Stimulated activated CD4-positive, alpha-beta T cell treated with anti-CD3 and anti-CD28 coated beads, Interleukin-4, amount 100 ng/mL, for 1 hour (primary cell): ENCODE results near the gene KRT78.
"Not testable (repeated sequence)": the region's sequence is repeated elsewhere in the genome, so short reads cannot be mapped to it uniquely, and the experiment has no call there.

Source experiments
- DNase-seq: peaks from one replicate; pipeline ENCODE4 v3.0.0-alpha.2; 2020

Gene KRT78

DNA sequence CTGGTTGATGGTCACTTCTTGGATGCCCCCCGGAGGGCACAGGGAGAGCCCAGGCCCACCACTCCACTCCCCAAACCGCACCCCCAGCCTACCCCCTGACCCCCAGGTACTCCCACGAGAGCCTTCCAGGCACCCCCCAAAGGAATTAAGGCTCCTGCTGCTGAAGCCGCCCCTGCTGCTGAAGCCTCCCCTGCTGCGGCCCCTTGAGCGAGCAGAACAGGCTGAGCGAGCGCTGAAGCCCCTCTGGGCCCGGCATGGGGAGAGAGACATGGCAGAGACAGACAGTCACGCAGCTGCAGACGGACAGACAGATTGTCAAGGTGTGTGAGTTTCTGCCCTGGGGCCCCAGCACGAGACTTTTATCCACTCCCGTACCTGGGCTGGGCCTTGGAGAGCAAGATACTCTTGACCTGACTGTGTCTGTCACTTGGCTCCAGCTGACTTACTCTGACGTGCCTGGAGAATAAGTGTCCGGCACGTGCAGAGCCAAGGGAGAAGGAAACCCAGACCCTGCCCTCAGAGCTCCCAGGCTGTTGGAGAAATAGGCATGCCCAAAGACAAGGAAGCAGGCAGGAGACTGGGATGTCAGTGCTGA is at the start of gene KRT78:
TSS of gene KRT78 (minus strand) at position 334 of the 595 bp plus-strand sequence. CDS start at position 270, 64 bp downstream.
- no peak for DNase-seq

GRCh38 chr12:52896190-52897100 is 47.7 kb upstream of the KRT78 start:
- DNase-seq, result no peak

GRCh38 chr12:52895726-52896189 is 47.0 kb upstream of the KRT78 start:
- DNase-seq, result no peak

- DNase-seq, result no peak
These were observed 44.2 kb upstream of the KRT78 start for GRCh38 chr12:52892974-52893373.

DNA sequence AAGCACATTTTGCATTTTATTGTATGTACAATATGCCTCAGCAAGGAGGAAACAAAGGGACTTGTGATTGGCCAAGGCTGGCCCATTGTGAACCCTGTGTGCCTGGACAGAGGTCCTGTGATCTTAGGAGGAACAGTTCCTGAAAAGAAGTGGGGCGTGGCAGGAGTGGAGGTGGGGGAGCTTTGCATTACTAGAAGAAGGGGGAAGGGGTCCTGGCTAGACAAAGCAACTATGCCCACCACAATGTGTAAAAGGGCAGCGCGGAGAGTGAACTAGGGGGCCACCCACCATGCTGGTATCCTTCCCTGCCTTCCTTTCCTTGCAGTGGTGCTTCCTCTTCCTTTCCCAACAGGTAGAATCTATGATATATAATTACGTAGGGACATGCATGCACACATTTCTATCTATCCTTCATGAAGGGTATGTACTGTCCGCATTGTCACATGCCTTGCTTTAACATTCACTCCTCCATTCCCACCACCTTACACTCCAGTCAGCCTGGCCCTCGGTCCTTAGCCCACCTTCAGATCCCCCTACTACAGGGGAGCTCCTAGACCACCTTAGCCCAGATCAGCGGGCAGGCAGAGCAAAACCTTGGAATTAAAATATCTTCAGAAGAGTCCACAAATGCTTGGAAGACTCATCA is 43.5 kb upstream of the KRT78 start:
- no peak for DNase-seq

GRCh38 chr12:52891044-52891443 is 42.2 kb upstream of the KRT78 start:
- DNase-seq, result no peak

DNA sequence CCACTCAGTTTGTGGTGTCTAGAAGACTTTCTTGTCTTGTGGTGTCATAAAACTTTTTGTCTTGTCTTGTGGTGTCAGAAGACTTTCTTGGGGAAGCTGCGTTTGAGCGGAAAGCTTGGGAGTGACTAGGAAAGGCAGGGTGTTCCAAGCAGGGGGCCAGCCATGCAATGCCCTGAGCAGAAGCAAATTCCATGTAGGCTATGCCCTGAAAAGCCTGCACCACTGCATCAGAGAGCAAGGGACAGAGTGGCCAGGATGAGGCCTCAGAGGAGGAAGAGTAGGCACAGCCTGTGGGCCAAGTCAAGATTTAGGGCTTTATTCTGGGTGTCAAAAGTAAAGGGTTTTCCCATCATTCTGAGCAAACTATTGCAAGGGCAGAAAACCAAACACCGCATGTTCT is 41.6 kb upstream of the KRT78 start:
- no peak for DNase-seq

- peak; percentile 82 for DNase-seq
These were observed 35.9 kb upstream of the KRT78 start for GRCh38 chr12:52884526-52885293.

- not testable (repeated sequence) for DNase-seq
These were observed 31.7 kb upstream of the KRT78 start for GRCh38 chr12:52880499-52880898.

DNA sequence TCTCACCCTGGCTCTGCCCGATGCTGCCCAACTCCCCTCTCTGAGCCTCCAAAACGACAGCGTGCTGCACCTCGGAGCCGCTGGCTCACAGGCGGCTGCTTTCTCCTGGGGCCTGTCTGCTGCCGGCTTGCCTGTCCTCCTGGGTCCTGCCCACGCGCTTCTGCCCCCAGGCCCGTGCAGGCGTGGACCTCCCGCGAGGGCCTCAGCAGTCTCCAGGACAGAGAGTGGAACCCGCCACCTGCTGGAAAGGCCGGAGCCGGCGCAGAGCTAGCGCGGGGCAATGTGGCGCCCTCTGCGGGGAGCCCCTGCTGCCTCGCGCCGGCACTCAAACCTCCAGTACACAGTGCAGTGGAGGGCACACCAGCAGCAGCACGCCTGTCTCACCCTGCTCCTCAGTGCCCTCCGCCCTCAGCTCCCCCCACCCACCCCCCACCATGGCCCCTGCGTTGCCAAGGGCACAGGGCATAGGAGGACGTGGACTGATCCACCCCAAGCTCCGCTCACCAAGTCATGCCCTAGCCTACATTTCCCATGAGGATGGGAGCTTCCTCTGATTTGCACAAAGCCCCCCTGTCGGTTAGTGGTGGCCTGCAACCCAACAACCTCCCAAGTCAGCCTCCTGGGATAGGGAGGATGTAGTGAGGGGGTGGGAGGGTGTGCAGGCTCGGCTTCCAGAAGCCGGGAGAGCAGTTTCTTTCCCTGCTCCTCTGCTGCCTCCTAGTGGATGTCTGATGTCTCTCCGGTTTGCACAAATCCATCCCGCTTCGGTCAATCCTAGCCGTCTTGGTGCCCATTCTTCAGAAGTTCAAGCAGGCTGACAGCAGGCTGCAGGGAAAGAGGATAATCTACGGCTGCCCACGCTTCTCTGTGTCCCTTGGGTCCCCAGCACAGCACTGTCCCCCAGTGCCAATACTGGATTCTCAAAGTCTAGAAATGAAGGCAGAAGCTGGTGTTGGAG is 30.9 kb upstream of the KRT78 start:
- peak; percentile 74 for DNase-seq

DNA sequence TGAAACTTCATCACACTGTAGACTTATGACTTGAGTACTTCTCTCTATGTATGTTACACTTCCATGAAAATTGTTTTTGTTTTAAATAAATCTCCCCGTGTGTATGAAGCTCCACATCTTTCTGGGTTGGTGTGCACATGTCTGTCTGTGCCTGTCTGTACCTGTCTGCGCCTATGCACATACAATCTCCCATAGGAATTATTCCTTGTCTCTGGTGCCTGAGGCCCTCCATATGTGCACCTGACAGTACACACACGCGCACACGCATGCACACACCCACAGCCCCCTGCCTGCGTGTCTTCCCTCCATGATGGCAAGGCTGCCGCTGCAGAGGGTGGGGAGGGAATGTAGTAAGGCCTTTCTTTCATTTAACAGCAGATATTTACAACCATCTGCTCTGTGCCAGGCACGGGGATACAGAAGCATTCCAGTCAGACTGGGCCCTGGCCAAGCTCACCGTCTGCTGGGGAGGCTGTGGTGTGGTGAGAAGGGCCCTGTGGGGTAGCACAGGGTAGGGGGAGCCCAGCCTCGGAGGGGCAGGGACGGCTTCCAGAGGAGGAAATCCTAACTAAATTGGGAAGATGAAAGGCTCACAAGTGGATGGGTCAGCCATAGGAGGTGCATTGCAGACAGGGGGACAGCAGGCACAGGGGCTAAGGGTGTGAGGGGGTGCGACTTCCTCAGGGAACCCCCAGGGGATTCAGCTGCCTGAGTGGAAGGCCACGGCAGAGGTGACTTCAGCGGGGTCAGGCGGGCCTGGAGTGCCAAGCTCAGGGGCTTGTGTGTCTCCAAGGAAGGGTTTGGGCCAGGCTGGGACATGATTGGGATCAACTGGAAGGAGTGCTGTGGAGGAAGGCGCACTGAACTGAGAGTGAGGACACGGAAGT is 30.0 kb upstream of the KRT78 start:
- DNase-seq, result no peak

- DNase-seq, result no peak
These were observed 28.4 kb upstream of the KRT78 start for GRCh38 chr12:52877242-52877641.

DNA sequence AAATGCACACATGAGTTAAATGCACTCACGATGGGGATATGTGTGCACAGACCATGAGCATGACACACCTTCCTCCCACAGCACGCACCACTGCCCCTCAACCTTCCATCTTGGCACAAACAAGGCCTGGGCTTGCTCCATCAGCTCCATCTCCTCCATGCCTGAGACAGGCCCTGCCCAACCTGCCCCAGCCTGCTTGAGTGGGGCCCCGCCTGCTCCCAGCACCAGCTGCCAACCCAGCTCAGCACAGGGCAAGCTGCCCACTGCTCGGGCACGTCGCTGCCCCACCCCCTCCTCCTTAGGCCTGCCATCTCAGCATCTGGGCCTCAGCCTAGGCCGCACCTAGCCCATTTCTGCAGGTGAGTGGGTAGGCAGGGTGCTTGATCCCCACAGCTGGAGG is 27.6 kb upstream of the KRT78 start:
- no peak for DNase-seq

GRCh38 chr12:52874573-52875435 is 26.0 kb upstream of the KRT78 start:
- DNase-seq, result no peak

DNA sequence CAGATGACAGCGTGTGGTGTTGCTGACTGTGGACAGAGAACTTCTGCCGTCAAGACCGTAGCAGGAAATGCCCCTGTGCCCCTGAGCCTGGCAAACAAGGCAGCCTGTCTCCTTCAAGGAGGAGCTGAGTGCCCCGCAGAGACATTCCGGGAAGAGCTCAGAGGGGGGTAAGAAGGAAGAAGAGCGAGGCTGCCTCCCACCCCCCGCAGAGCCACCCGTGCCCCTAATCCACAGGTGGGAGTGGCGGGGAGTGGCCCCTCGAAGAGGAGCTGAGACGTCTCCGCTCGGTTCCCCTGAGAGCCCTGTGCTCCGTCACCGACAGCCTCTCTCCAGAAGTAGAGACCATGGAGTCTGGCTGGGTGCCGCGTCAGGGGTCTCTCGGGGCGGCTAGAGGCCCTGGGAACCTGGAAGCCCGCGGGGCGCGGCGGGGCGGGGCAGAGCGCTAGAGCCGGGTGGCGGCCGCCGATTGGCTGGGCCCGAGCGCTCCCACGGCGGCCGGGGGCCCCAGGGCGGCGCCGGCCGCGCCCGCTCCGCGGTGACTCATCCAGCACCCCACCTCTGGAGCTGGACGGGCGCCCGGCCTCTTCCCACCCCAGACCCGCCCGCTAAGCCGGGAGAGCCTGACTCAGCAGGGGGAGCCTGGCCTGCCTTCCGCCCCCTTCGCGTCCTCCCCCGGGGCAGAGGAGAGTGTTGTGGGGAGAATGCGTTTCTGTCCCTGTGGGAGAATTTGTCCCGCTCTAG is 25.2 kb upstream of the KRT78 start:
- peak; percentile 59 for DNase-seq

DNA sequence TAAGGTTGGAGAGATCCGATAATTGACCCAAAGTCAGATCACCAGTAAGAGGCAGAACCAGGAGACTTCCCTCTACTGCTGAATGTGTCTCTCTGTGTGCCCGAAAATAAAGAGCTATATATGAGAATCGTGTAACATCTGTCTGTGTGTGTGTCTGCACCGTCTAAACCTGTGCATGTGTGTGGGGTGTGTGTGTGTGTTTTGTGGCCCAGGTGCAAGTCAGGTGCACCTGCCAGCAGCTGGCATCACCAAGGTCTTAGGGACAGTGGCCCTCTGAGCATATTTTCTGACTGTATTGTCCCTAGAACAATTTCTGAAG is 24.7 kb upstream of the KRT78 start:
- DNase-seq, result no peak

- DNase-seq, result no peak
These were observed 24.0 kb upstream of the KRT78 start for GRCh38 chr12:52872644-52873389.
